Embryonic facial prominence (tissue), 1 donor: ENCODE measurements around the gene MYH9.

ENCODE experiments used
- DNase-seq: peaks from one replicate; pipeline ENCODE4 v3.0.0-alpha.2; 2016; ENCODE audit errors: extremely low spot score

The MYH9 gene

GRCh38 chr22:36386351-36386899 is 1.3 kb downstream of the MYH9 start:
- DNase-seq: no peak

GRCh38 chr22:36385491-36386350 is 2.0 kb downstream of the MYH9 start:
- no peak for DNase-seq

- DNase-seq: no peak
Observed at GRCh38 chr22:36384766-36385481, 2.8 kb downstream of the MYH9 start.

GRCh38 chr22:36383110-36383581 is 4.6 kb downstream of the MYH9 start:
- DNase-seq: no peak

GRCh38 chr22:36381513-36382128 is 6.1 kb downstream of the MYH9 start:
- no peak for DNase-seq

GRCh38 chr22:36379593-36380361 is 8.0 kb downstream of the MYH9 start:
- DNase-seq: no peak

- no peak for DNase-seq
Observed at GRCh38 chr22:36378869-36379217, 8.9 kb downstream of the MYH9 start.

GRCh38 chr22:36378080-36378868 is 9.5 kb downstream of the MYH9 start:
- no peak for DNase-seq

- no peak for DNase-seq
Observed at GRCh38 chr22:36377022-36377631, 10.6 kb downstream of the MYH9 start.

GRCh38 chr22:36376265-36376664 is 11.5 kb downstream of the MYH9 start:
- DNase-seq: no peak

GRCh38 chr22:36375071-36375980 is 12.4 kb downstream of the MYH9 start:
- no peak for DNase-seq

- no peak for DNase-seq
Observed at GRCh38 chr22:36374603-36375024, 13.2 kb downstream of the MYH9 start.

- DNase-seq: no peak
Observed at GRCh38 chr22:36373258-36373579, 14.5 kb downstream of the MYH9 start.

GRCh38 chr22:36371920-36372319 is 15.8 kb downstream of the MYH9 start:
- no peak for DNase-seq

- no peak for DNase-seq
Observed at GRCh38 chr22:36369922-36370791, 17.6 kb downstream of the MYH9 start.

GRCh38 chr22:36369004-36369921 is 18.5 kb downstream of the MYH9 start:
- DNase-seq: no peak

- DNase-seq: no peak
Observed at GRCh38 chr22:36368359-36368983, 19.3 kb downstream of the MYH9 start.
